Measurements from ENCODE around the gene TTLL11. TPM values are rescaled to one million over a fixed set of nuclear protein-coding genes. Genes with fewer than 3 reads are reported as not detected.

TTLL11 gene
- total RNA-seq, 1 donor = 6.2 TPM

GRCh38 chr9:121878271-121878822 lies 214.8 kb downstream of the TTLL11 start:
- TF ChIP-seq CTCF (IDR thresholded peaks at IDR 0.05; ENCODE audit: extremely low read depth, low read depth, low read length) = no peak
- H3K36me3 ChIP-seq (ENCODE audit: insufficient read depth, low read length) = no peaks in the 10 kb centered on the region
- no peaks in the 10 kb centered on the region for H3K27me3 ChIP-seq (ENCODE audit: insufficient read depth, low read length)
- no peak overlapping the region for H3K4me3 ChIP-seq (ENCODE audit: insufficient read depth, low read length)
- H4K20me1 ChIP-seq (ENCODE audit: insufficient read depth, low read length) = no peaks in the 10 kb centered on the region
- H3K4me2 ChIP-seq (ENCODE audit: insufficient read depth, low read length) = no peak overlapping the region
- H3K79me2 ChIP-seq (ENCODE audit: insufficient read depth, low read length) = no peaks in the 10 kb centered on the region
- H2AFZ ChIP-seq (ENCODE audit: low read length) = no peak overlapping the region
- DNase-seq (ENCODE audit: insufficient read length, low spot score, missing footprints) = no peak
- H3K4me1 ChIP-seq (ENCODE audit: insufficient read depth, low read length) = peaks cover 17% of the 10 kb centered on the region
- H3K27ac ChIP-seq (ENCODE audit: low read depth, low read length) = no peak overlapping the region
- H3K9me3 ChIP-seq (ENCODE audit: low read depth, low read length) = no peaks in the 10 kb centered on the region

- no peak overlapping the region for H2AFZ ChIP-seq (ENCODE audit: low read length)
- no peaks in the 10 kb centered on the region for H3K79me2 ChIP-seq (ENCODE audit: insufficient read depth, low read length)
- H3K36me3 ChIP-seq (ENCODE audit: insufficient read depth, low read length) = no peaks in the 10 kb centered on the region
- no peaks in the 10 kb centered on the region for H3K27me3 ChIP-seq (ENCODE audit: insufficient read depth, low read length)
- peak overlapping the region; percentile 22 for H3K4me2 ChIP-seq (ENCODE audit: insufficient read depth, low read length)
- TF ChIP-seq CTCF (IDR thresholded peaks at IDR 0.05; ENCODE audit: extremely low read depth, low read depth, low read length) = no peak
- DNase-seq (ENCODE audit: insufficient read length, low spot score, missing footprints) = peak; percentile 91
- peaks cover 13% of the 10 kb centered on the region for H3K4me1 ChIP-seq (ENCODE audit: insufficient read depth, low read length)
- H4K20me1 ChIP-seq (ENCODE audit: insufficient read depth, low read length) = no peaks in the 10 kb centered on the region
- H3K27ac ChIP-seq (ENCODE audit: low read depth, low read length) = no peak overlapping the region
- no peak overlapping the region for H3K4me3 ChIP-seq (ENCODE audit: insufficient read depth, low read length)
- no peaks in the 10 kb centered on the region for H3K9me3 ChIP-seq (ENCODE audit: low read depth, low read length)
Observed at GRCh38 chr9:121876658-121877271, 216.3 kb downstream of the TTLL11 start.

- Histone ChIP-seq H3K27me3 (ENCODE audit: insufficient read depth, low read length) (no peaks in the 10 kb centered on the region), H3K4me2 (ENCODE audit: insufficient read depth, low read length) (peak overlapping the region; percentile 22), H3K79me2 (ENCODE audit: insufficient read depth, low read length) (no peaks in the 10 kb centered on the region), H3K4me1 (ENCODE audit: insufficient read depth, low read length) (peaks cover 18% of the 10 kb centered on the region), H3K4me3 (ENCODE audit: insufficient read depth, low read length) (no peak overlapping the region), H2AFZ (ENCODE audit: low read length) (no peak overlapping the region), H3K27ac (ENCODE audit: low read depth, low read length) (no peak overlapping the region), H3K36me3 (ENCODE audit: insufficient read depth, low read length) (no peaks in the 10 kb centered on the region), H3K9me3 (ENCODE audit: low read depth, low read length) (no peaks in the 10 kb centered on the region), H4K20me1 (ENCODE audit: insufficient read depth, low read length) (no peaks in the 10 kb centered on the region)
- no peak for TF ChIP-seq CTCF (IDR thresholded peaks at IDR 0.05; ENCODE audit: extremely low read depth, low read depth, low read length)
- DNase-seq (ENCODE audit: insufficient read length, low spot score, missing footprints) = no peak
Observed at GRCh38 chr9:121876255-121876654, 216.9 kb downstream of the TTLL11 start.

- DNase-seq (ENCODE audit: insufficient read length, low spot score, missing footprints) = no peak
- Histone ChIP-seq H3K4me3 (ENCODE audit: insufficient read depth, low read length) (no peak overlapping the region), H3K79me2 (ENCODE audit: insufficient read depth, low read length) (no peaks in the 10 kb centered on the region), H3K4me2 (ENCODE audit: insufficient read depth, low read length) (no peak overlapping the region), H4K20me1 (ENCODE audit: insufficient read depth, low read length) (no peaks in the 10 kb centered on the region), H3K4me1 (ENCODE audit: insufficient read depth, low read length) (peaks cover 19% of the 10 kb centered on the region), H3K27me3 (ENCODE audit: insufficient read depth, low read length) (no peaks in the 10 kb centered on the region), H3K9me3 (ENCODE audit: low read depth, low read length) (no peaks in the 10 kb centered on the region), H3K36me3 (ENCODE audit: insufficient read depth, low read length) (no peaks in the 10 kb centered on the region), H2AFZ (ENCODE audit: low read length) (no peak overlapping the region), H3K27ac (ENCODE audit: low read depth, low read length) (no peak overlapping the region)
- TF ChIP-seq CTCF (IDR thresholded peaks at IDR 0.05; ENCODE audit: extremely low read depth, low read depth, low read length) = no peak
Observed at GRCh38 chr9:121874524-121874923, 218.6 kb downstream of the TTLL11 start.
